Tongue (tissue), 2 donors: ENCODE results near the gene LLPH. TPM values are rescaled to one million over a fixed set of nuclear protein-coding genes. Genes with fewer than 3 reads are reported as not detected.

Experiments used
- DNase-seq: peaks from one replicate; pipeline ENCODE4 v3.0.0-alpha.2; 2015
- total RNA-seq: library from RNA; depleted of rRNA; stranded (reverse); fragments of >200 nt; gene quantifications from one replicate; pipeline ENCODE4 v1.2.3, GENCODE V29; 2014

The LLPH gene
- total RNA-seq, 1 donor from 2014 or later = 10.7 TPM

DNA sequence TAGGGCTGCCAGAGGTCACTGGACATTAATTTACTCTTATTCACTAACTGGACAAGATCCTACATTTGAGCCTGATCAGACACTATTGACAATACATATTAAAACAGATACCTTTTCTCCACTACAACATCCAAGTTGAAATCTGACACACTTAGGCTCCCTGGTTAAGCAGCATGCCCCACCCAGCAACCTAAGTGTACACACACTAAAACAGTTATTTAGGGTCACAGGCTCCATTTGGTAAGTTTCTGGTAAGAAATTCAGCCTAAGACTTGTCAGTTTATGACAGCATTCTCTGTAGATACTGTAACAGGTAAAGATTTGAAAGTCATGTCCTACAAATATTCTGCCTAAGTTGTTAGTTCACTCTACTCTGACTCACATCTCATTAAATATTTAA is 12.3 kb upstream of the LLPH start:
- no peak for DNase-seq

DNA sequence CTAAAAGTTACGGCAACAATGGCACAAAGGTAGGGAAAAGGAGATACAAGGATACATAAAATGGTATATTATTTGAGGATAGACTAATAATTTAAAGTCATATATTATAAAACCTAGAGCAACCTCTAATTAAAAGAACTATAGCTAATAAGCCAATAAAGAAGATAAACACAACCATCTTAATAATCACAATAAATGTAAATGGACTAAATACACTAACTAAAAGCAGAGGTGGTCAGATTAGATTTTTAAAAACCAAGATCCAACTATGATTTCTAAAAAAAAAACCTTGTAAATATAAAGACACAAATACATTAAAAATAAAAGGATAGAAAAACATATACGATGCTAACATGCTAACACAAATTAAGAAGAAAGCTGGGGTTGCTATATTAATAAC is 10.7 kb upstream of the LLPH start:
- DNase-seq = no peak

DNA sequence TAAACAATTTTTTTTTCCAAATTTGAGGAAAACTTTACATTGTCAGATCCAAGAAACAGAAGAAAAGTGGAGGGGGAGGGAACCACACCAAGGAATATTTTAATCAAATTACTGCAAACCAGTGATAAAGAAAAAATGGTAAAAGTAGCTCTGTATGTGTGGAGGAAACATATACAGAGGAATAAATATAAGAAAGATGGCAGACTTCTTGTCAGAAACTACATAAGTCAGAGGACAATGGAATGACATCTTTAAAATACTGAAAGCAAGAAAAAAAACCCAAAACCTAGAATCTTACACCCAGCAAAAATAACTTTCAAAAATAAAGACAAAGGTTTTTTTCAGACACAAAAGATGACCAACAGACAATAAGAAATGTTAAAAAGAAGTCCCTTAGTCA is 10.2 kb upstream of the LLPH start:
- DNase-seq = no peak

DNA sequence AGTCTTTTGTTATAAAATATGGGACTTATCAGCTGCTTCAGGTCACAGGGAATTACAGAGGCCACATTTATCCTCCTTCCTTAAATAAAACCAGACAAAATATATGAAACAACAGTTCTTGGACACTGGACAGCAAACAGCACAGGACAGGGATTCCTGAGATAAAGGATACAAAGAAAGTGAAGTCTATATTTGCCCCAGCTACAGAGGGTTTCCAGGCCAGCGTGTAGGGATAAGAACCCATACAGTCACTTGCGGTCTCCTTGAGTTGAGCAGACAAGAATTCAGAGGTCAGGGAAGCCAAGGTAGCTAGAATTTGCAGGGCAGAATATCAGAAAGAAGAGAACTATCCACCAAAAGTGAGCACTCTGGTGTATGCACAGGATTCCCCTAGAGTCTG is 8.8 kb upstream of the LLPH start:
- no peak for DNase-seq

- DNase-seq = no peak
These were observed 7.4 kb upstream of the LLPH start for GRCh38 chr12:66137937-66138336.

DNA sequence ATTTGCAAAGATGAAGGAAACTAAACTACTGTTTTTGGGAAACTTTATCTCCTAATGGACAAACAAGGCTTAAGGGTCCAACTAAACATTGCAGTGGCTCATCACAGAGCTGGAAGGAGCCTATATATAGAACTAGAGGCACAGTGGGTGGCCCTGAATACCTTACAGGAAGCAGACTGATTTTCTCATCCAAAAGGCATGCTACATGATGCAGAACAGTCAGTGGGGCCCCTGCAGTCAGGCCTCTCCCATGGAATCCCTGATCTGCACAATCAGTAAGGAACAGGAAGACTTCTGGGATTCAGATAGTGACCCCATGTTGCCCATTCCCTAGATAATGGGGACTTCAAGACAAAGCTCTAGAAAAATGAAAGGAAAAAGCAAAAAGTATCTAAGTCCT is 1.9 kb upstream of the LLPH start:
- DNase-seq = peak; percentile 51

DNA sequence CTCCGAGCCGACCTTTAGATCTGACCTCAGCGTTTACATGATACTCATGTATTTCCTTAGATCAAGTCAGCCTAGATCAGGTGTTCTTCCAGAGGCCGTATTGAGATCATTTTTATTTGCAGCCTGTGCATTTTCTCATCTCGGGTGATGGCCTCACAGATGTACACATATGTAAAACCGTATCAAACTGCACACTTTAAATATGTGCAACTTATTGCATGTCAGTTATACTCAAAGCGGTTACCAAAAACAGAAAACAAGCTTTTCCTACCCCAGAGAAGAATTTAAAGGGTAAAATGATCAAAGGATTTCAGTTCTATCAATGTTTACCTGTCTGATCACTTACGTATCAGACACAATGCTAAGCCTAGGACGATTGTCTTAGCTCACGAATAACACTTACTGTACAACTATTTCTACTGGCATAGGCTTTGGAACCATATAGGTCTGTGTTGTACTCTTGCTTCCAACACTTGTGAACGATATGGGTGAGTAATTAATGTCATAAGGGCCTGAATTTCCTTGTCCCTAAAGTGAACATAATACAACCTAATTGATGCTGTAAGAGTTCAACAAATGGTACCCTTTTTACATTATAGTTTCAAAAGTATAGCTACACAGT is 628 bp upstream of the LLPH start:
- DNase-seq = no peak

- DNase-seq = no peak
These were observed 650 bp downstream of the LLPH start for GRCh38 chr12:66129934-66130266.

- DNase-seq = no peak
These were observed 2.9 kb downstream of the LLPH start for GRCh38 chr12:66127650-66128049.

DNA sequence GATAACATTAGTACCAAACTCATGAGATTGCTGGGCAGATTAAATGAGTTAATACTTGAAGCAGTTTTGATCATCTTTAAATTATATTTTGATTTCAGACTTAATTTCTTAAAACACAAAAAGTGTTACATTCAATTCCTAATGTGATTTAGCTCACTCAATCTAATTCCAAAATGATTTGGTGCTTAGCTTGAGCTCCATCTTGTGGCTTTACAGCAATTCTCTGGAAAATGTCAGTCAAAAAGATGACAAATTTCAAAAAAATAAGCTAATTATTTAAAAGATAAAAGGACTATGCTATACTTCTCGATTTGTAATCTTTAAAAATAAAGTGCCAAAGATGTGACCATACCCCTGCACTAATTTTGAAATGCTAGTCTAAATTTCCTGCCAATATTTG is 10.1 kb downstream of the LLPH start:
- DNase-seq = no peak

DNA sequence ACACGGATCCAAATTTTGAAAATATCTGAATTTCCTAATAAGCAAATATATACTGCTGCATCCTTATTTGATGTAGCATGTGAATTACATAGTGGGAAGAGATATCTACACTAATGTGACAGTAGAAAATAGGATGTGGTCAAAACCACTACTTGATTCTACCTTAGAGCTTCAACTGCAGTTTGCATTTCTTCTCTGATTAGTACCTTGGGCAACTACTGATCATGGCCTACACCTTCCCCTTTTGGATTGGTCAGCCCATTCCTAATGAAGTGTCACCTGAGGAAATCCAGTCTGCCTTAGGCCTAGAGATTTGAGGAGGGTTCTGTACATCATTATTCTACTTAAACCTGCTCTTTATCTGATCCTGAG is 10.7 kb downstream of the LLPH start:
- DNase-seq = no peak

GRCh38 chr12:66119229-66119869 is 11.2 kb downstream of the LLPH start:
- no peak for DNase-seq

DNA sequence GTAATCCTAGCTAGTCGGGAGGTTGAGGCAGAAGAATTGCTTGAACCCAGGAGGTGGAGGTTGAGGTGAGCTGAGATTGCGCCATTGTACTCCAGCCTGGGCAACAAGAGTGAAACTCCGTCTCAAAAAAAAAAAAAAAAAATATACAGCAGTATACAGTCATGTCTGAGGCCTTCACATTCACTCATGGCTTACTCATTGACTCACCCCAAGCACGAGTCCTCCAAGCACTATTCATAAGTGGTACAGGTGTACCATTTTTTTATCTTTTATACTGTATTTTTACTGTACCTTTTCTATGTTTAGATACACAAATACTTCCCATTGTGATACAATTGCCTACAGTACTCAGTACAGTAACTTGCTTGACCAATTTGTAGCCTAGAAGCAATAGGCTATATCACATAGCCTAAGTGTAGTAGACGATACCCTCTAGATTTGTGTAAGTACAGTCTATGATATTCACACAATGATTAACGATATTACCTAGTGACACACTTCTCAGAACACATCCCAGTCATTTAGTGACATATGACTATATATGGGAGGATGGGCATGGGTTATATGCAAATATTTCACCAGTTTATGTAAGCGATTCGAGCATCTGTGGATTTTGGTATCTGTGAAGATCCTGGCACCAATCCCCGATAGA is 12.2 kb downstream of the LLPH start:
- no peak for DNase-seq

GRCh38 chr12:66117242-66117641 is 13.3 kb downstream of the LLPH start:
- no peak for DNase-seq

- DNase-seq = peak; percentile 51
These were observed 15.4 kb downstream of the LLPH start for GRCh38 chr12:66115071-66115600.

- no peak for DNase-seq
These were observed 17.1 kb downstream of the LLPH start for GRCh38 chr12:66113471-66113870.

DNA sequence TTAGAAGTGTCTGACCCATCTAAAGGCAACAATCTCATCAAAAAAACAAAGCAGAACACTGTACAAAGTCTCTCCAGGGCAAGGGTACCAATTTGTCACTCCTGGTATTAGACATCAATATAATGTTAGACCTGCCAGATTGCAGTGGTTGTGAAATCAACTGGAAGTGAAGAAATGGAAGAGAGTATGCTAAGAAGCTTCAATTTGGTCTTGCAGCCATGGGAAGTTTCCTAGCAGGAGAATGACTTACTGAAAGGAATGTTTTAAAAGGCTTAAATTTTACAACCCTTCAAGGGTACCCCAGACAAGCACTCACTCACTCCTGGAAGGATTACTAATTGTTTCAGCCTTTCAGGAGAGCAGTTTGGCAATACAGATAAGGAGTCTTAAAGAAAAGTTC is 18.9 kb downstream of the LLPH start:
- DNase-seq = no peak

GRCh38 chr12:66109056-66109455 is 21.5 kb downstream of the LLPH start:
- DNase-seq = peak; percentile 30

GRCh38 chr12:66108386-66108785 is 22.2 kb downstream of the LLPH start:
- DNase-seq = no peak

DNA sequence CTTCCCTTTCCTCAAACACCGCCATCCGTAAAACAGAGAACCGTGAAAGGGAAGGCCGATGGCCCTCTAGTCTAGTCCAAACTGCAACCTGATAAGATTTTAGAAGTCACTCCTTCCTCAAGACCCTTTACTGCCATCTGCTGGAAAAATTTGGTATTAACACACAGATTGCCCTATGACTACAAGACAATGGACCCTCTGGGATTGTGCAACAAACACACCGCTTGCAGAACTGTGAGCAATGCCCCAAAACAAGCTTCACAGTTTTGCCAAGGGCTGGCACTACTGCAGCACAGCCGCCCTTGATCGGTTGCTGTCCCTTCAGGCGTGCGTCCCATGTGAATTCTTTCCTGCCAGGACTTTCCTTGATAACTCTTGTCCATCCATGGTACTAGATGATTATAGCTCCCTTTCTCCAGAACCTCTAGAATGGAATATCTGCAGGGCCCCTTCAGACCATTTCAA is 23.1 kb downstream of the LLPH start:
- DNase-seq = peak; percentile 94

GRCh38 chr12:66103016-66103913 is 27.3 kb downstream of the LLPH start:
- DNase-seq = no peak

DNA sequence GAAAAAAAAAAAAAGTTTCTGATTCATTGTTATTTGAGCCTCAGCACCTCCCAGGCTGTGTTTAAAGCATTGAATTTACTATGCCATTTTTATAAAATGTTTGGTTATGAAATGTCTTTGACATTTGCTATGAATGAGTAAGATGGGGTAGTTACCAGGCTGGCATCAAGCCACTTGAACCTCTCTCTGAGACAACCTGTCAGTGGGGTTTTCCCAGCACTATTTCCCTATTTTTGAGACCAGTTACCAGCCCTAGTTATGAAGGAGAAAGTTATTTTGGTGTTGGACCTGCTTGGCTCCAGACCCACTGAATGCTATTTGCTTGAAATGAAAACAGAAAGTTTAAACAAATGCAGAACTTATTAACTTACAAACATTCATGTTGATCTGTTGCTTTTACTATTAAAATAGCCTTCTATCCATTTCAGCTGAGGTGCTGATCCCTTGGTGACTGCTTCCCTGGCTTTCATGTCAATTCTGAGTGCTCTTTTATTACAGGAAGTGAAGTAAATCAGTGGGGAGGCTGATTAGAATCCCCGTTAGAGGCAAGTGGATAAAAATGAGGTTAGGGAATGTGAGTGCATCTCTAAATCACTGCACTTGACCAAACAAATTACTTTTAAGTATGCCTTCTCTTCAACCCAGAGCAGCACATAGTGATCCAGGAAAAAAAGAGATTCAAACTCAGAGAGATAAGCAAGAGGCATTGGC is 37.8 kb downstream of the LLPH start:
- DNase-seq = no peak
